ENCODE results near the gene ACHE. TPM values are rescaled to one million over a fixed set of nuclear protein-coding genes. Genes with fewer than 3 reads are reported as not detected.

Gene ACHE
- polyA plus RNA-seq, 1 of the 3 experiments (the other 2 are of a cell fraction), result 1.8 TPM

- TF ChIP-seq JUND (IDR thresholded peaks at IDR 0.05) (no peak), CHD2 (IDR thresholded peaks at IDR 0.05; ENCODE audit: low read length, partially characterized antibody) (no peak), POLR2AphosphoS5 (IDR thresholded peaks at IDR 0.05; ENCODE audit: low read depth, low read length) (no peak), MXI1 (IDR thresholded peaks at IDR 0.05; ENCODE audit: low read depth, low read length) (no peak), RXRA (IDR thresholded peaks at IDR 0.05; ENCODE audit: borderline replicate concordance, low read depth) (no peak), NFIC (IDR thresholded peaks at IDR 0.05; ENCODE audit: borderline replicate concordance) (no peak), RFX5 (IDR thresholded peaks at IDR 0.05; ENCODE audit: low read length) (no peak), USF2 (IDR thresholded peaks at IDR 0.05; ENCODE audit: borderline replicate concordance, low read depth, low read length) (no peak), EZH2phosphoT487 (IDR thresholded peaks at IDR 0.05; ENCODE audit: borderline replicate concordance, low read depth) (no peak), USF1 (IDR thresholded peaks at IDR 0.05; ENCODE audit: borderline replicate concordance, low read depth) (no peak), PBX3 (IDR thresholded peaks at IDR 0.05) (no peak), ELF1 (IDR thresholded peaks at IDR 0.05) (no peak), FOXM1 (IDR thresholded peaks at IDR 0.05; ENCODE audit: low read depth) (no peak), SIN3A (IDR thresholded peaks at IDR 0.05; ENCODE audit: borderline replicate concordance, low read depth, low read length) (no peak), MAX (IDR thresholded peaks at IDR 0.05; ENCODE audit: low read depth) (no peak), TAF1 (IDR thresholded peaks at IDR 0.05; ENCODE audit: borderline replicate concordance, low read depth, low read length) (no peak), RCOR1 (IDR thresholded peaks at IDR 0.05; ENCODE audit: low read length) (no peak), CTCF (IDR thresholded peaks at IDR 0.05) (no peak), FOXJ3 (CRISPR knock-in tag; IDR thresholded peaks at IDR 0.05) (no peak), TCF12 (IDR thresholded peaks at IDR 0.05) (no peak)
- peaks cover 13 to 22% of the 10 kb centered on the region in 2 experiments; a peak in 3 of 4 replicates for H3K4me1 ChIP-seq (ENCODE audit: control insufficient read depth in 1 of 2, insufficient read depth in 2 of 2, low read depth in 1 of 2, low read length in 1 of 2)
- peak overlapping the region; percentile 84 for H3K4me2 ChIP-seq
- CTCF ChIA-PET, result interaction anchor here (1.4 to 5.5 kb wide), 3 partner anchors 11 to 75 kb away, joined by 4 to 37 read pairs (median 5); partner anchors contain the start of gene SLC12A9
- no peaks in the 10 kb centered on the region for H3K9me2 ChIP-seq
- peaks cover 43% of the 10 kb centered on the region for H3K79me2 ChIP-seq (ENCODE audit: insufficient read depth)
- H3K9ac ChIP-seq, result peak overlapping the region; percentile 89
- WGBS (ENCODE audit: low lambda C conversion rate), result 41% methylated on average over 8 of the region's 8 CpGs
- peak overlapping the region; percentile 48 for H2AFZ ChIP-seq (ENCODE audit: low read depth)
- peaks cover 21% of the 10 kb centered on the region for H3F3A ChIP-seq (replicated peaks; ENCODE audit: insufficient read depth)
- POLR2A ChIA-PET, result interaction anchor here (2.0 to 5.8 kb wide), 2 partner anchors 13 kb away, joined by 7 to 126 read pairs; partner anchors contain the start of gene UFSP1
- H4K20me1 ChIP-seq (ENCODE audit: insufficient read depth), result peaks cover 37% of the 10 kb centered on the region
- H3K27me3 ChIP-seq (ENCODE audit: insufficient read depth), result no peaks in the 10 kb centered on the region
- peaks cover 11 to 36% of the 10 kb centered on the region in 2 experiments for H3K36me3 ChIP-seq (replicated peaks in 1 of 2; ENCODE audit: control insufficient read depth in 1 of 2, insufficient read depth in 2 of 2, low read length in 1 of 2)
- peak overlapping the region; percentile 65 to 93 for H3K4me3 ChIP-seq (ENCODE audit: low read depth in 2 of 2, low read length in 1 of 2)
- no peaks in the 10 kb centered on the region for H3K9me3 ChIP-seq
- peak; percentile 67 for DNase-seq
- H3K27ac ChIP-seq (ENCODE audit: low read depth in 2 of 2, low read length in 1 of 2), result peak overlapping the region; percentile 92 to 95
Measured at GRCh38 chr7:100874300-100874576, 21.4 kb downstream of the ACHE start.

All from SK-N-SH (cell line).